Measurements from ENCODE around the gene C15orf62. TPM values are rescaled to one million over a fixed set of nuclear protein-coding genes. Genes with fewer than 3 reads are reported as not detected.

Gene C15orf62
- total RNA-seq, 3 donors from 2014 or later = 0.24 to 0.53 (median 0.25) TPM

DNA sequence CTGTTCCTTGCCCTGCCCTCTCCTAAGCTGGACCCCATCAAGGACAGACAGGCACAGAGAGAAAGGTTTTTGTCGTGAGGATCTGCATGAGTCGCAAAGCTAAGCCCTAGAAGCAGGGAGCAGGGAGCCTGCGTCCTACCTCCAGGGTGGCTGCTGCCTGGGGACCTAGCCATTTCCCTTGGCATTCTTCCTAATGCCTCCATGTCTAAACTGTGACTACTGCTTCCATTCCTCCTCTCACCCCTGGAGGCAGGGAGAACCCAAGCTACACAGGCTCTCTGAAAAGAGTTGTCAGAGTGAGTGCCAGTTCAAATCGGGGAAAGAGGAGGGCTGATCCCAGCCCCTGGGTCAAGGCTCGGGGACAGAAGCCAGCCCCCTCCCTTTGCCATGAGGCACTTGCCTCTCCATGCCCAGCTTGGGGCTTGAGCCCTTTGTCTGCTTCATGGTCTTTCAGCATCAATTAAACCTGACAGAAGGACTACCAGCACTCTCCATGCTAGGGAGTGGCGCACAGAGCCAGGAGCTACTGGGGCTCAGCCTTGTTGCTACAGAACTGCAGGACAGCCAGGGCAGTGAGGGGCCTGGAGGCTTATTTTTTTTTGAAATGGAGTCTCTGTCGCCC lies 3.5 kb upstream of the C15orf62 start:
- no peaks in the 10 kb centered on the region for H3K36me3 Mint-ChIP-seq (ENCODE audit: insufficient read depth)
- H3K4me1 Mint-ChIP-seq (ENCODE audit: low read depth) = peaks cover 48% of the 10 kb centered on the region
- no peak overlapping the region for H3K4me3 Mint-ChIP-seq
- no peaks in the 10 kb centered on the region for H3K27me3 Mint-ChIP-seq (ENCODE audit: low read depth)
- DNase-seq (no peak), ATAC-seq (no peak)
- H3K9me3 Mint-ChIP-seq = no peaks in the 10 kb centered on the region

GRCh38 chr15:40766906-40767837 lies 2.6 kb upstream of the C15orf62 start:
- H3K9me3 Mint-ChIP-seq = no peaks in the 10 kb centered on the region
- no peaks in the 10 kb centered on the region for H3K36me3 Mint-ChIP-seq (ENCODE audit: insufficient read depth)
- no peak for ATAC-seq
- peaks cover 48% of the 10 kb centered on the region for H3K4me1 Mint-ChIP-seq (ENCODE audit: low read depth)
- H3K4me3 Mint-ChIP-seq = no peak overlapping the region
- no peak for DNase-seq
- no peaks in the 10 kb centered on the region for H3K27me3 Mint-ChIP-seq (ENCODE audit: low read depth)

GRCh38 chr15:40767838-40768500 lies 1.8 kb upstream of the C15orf62 start:
- Mint-ChIP-seq H3K4me3 (no peak overlapping the region), H3K4me1 (ENCODE audit: low read depth) (peaks cover 48% of the 10 kb centered on the region), H3K36me3 (ENCODE audit: insufficient read depth) (no peaks in the 10 kb centered on the region), H3K9me3 (no peaks in the 10 kb centered on the region), H3K27me3 (ENCODE audit: low read depth) (no peaks in the 10 kb centered on the region)
- ATAC-seq (no peak), DNase-seq (no peak)

- Mint-ChIP-seq H3K4me3 (no peak overlapping the region), H3K4me1 (ENCODE audit: low read depth) (peaks cover 41% of the 10 kb centered on the region), H3K36me3 (ENCODE audit: insufficient read depth) (no peaks in the 10 kb centered on the region), H3K27me3 (ENCODE audit: low read depth) (no peaks in the 10 kb centered on the region), H3K9me3 (no peaks in the 10 kb centered on the region)
- ATAC-seq (no peak), DNase-seq (no peak)
These were observed 1.1 kb upstream of the C15orf62 start for GRCh38 chr15:40768521-40769273.

GRCh38 chr15:40770147-40770721 lies 454 bp downstream of the C15orf62 start:
- ATAC-seq (no peak), DNase-seq (no peak)
- H3K9me3 Mint-ChIP-seq = no peaks in the 10 kb centered on the region
- peaks cover 3% of the 10 kb centered on the region for H3K36me3 Mint-ChIP-seq (ENCODE audit: insufficient read depth)
- peaks cover 31% of the 10 kb centered on the region for H3K4me1 Mint-ChIP-seq (ENCODE audit: low read depth)
- H3K4me3 Mint-ChIP-seq = peak overlapping the region; percentile 56
- no peaks in the 10 kb centered on the region for H3K27me3 Mint-ChIP-seq (ENCODE audit: low read depth)

DNA sequence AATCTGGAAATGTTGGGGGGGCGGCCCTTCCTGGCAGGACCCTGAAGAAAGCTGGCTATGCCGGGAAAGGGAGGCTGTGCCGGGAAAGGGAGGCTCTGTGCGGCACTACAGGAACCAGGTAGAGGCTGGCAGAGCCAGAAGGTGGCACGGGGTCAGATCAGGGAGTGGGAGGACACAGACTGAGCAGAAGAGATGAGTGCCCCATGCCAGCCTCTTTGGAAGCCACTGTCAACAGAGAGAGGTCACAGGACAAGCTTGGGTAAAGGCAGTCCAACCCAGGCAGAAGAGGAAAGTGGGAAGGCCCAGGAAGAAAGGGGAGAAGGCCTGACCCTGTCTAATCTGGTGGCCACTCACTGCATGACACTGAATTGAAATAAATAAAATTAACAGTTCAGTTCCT lies 1.5 kb downstream of the C15orf62 start:
- Mint-ChIP-seq H3K36me3 (ENCODE audit: insufficient read depth) (peaks cover 3% of the 10 kb centered on the region), H3K9me3 (no peaks in the 10 kb centered on the region)

GRCh38 chr15:40772014-40772413 lies 2.2 kb downstream of the C15orf62 start:
- Mint-ChIP-seq H3K9me3 (no peaks in the 10 kb centered on the region), H3K36me3 (ENCODE audit: insufficient read depth) (peaks cover 9% of the 10 kb centered on the region), H3K27me3 (ENCODE audit: low read depth) (no peaks in the 10 kb centered on the region), H3K4me3 (no peak overlapping the region), H3K4me1 (ENCODE audit: low read depth) (peaks cover 29% of the 10 kb centered on the region)
- ATAC-seq (no peak), DNase-seq (no peak)

More for the DNA sequence above, 1.5 kb downstream of the C15orf62 start:
- Mint-ChIP-seq H3K4me1 (ENCODE audit: low read depth) (peaks cover 24% of the 10 kb centered on the region), H3K27me3 (ENCODE audit: low read depth) (no peaks in the 10 kb centered on the region), H3K4me3 (no peak overlapping the region)
- no peak for ATAC-seq
- no peak for DNase-seq

GRCh38 chr15:40773496-40773895 lies 3.7 kb downstream of the C15orf62 start:
- no peaks in the 10 kb centered on the region for H3K9me3 Mint-ChIP-seq
- no peak for ATAC-seq
- H3K27me3 Mint-ChIP-seq (ENCODE audit: low read depth) = no peaks in the 10 kb centered on the region
- H3K36me3 Mint-ChIP-seq (ENCODE audit: insufficient read depth) = peaks cover 9% of the 10 kb centered on the region
- no peak overlapping the region for H3K4me3 Mint-ChIP-seq
- H3K4me1 Mint-ChIP-seq (ENCODE audit: low read depth) = peaks cover 25% of the 10 kb centered on the region
- no peak for DNase-seq

- Mint-ChIP-seq H3K4me3 (no peak overlapping the region), H3K4me1 (ENCODE audit: low read depth) (peaks cover 21% of the 10 kb centered on the region), H3K27me3 (ENCODE audit: low read depth) (no peaks in the 10 kb centered on the region), H3K36me3 (ENCODE audit: insufficient read depth) (peaks cover 10% of the 10 kb centered on the region), H3K9me3 (no peaks in the 10 kb centered on the region)
- DNase-seq = no peak
- no peak for ATAC-seq
These were observed 4.1 kb downstream of the C15orf62 start for GRCh38 chr15:40773902-40774301.

DNA sequence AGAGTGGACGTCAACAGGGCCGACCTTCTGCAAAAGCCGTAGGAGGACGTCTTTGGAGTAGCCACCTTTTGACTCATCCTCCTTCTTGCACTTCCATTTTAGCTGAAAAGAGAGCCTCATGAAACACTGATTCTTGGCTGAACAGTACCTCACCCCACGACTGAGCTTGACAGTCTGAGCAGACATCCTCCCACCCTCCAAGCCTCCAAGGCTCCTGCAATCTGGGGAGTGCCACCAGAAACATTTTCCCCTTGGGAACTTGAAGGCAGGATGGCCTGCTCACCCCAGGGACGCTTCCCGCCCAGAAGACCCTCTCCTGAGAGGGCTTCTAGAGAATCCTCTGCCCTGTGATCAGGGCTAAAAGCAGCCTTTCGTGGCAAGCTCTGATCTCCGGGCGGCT lies 5.2 kb downstream of the C15orf62 start:
- H3K27me3 Mint-ChIP-seq (ENCODE audit: low read depth) = no peaks in the 10 kb centered on the region
- peaks cover 16% of the 10 kb centered on the region for H3K36me3 Mint-ChIP-seq (ENCODE audit: insufficient read depth)

GRCh38 chr15:40775740-40776536 lies 6.2 kb downstream of the C15orf62 start:
- no peaks in the 10 kb centered on the region for H3K9me3 Mint-ChIP-seq
- no peaks in the 10 kb centered on the region for H3K27me3 Mint-ChIP-seq (ENCODE audit: low read depth)
- DNase-seq (no peak), ATAC-seq (no peak)
- H3K4me3 Mint-ChIP-seq = no peak overlapping the region
- H3K36me3 Mint-ChIP-seq (ENCODE audit: insufficient read depth) = peaks cover 17% of the 10 kb centered on the region
- peaks cover 6% of the 10 kb centered on the region for H3K4me1 Mint-ChIP-seq (ENCODE audit: low read depth)

More for the DNA sequence above, 5.2 kb downstream of the C15orf62 start:
- H3K4me3 Mint-ChIP-seq = no peak overlapping the region
- H3K4me1 Mint-ChIP-seq (ENCODE audit: low read depth) = peaks cover 10% of the 10 kb centered on the region
- H3K9me3 Mint-ChIP-seq = no peaks in the 10 kb centered on the region
- no peak for ATAC-seq
- DNase-seq = no peak

GRCh38 chr15:40776537-40777141 lies 6.9 kb downstream of the C15orf62 start:
- ATAC-seq (peak; percentile 66 to 81), DNase-seq (peak; percentile 27)
- Mint-ChIP-seq H3K36me3 (ENCODE audit: insufficient read depth) (peaks cover 17% of the 10 kb centered on the region), H3K27me3 (ENCODE audit: low read depth) (no peaks in the 10 kb centered on the region), H3K4me1 (ENCODE audit: low read depth) (peaks cover 6% of the 10 kb centered on the region), H3K4me3 (no peak overlapping the region), H3K9me3 (no peaks in the 10 kb centered on the region)

All from activated T-cell treated with anti-CD3 and anti-CD28 coated beads, Interleukin-2, amount 50 U/mL, for 4 hours (primary cell).